Measurements from ENCODE around the gene PLD2.

Gene PLD2

DNA sequence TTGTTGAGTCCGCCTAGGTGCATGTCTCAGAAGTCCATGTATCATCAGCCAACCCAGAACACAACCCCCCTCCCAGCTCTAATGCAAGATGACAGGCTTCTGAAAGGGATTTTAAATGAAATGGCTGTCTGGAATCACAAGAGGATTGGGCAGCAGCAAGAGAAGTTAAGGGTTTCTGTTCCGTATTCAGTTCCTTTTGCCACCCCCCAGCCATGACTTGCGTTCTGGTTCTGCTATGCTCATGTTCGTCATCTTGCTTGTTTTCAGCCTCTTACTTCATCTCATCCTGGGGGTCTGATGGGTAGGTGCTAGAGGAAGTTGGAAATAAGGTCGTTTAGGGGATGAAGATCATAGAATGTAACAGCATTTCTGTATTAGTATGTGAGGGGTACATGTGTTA is 38.2 kb downstream of the PLD2 start:
- Histone ChIP-seq H3K9me3 (ENCODE audit: control insufficient read depth, insufficient read depth, low read depth, low read length) (no peaks in the 10 kb centered on the region), H3K4me3 (ENCODE audit: low read depth, low read length) (no peak overlapping the region), H3K4me1 (ENCODE audit: control insufficient read depth, insufficient read depth, low read length) (peaks cover 2% of the 10 kb centered on the region; the same call in 1 of the 2 replicates), H3K36me3 (ENCODE audit: control insufficient read depth in 2 of 2, insufficient read depth in 1 of 2, low read length in 2 of 2) (peaks cover 0 to 3% of the 10 kb centered on the region in 2 experiments; a peak in 1 of 3 replicates), H3K27ac (ENCODE audit: extremely low read depth, low read depth, low read length) (no peak overlapping the region)
- 0 out of 2 replicates have a peak, but pooled peaks have one; percentile 26 for TF ChIP-seq ZNF600 (tag by site-specific recombination; IDR thresholded peaks at IDR 0.05)
- no peak for TF ChIP-seq MEIS1 (CRISPR knock-in tag; IDR thresholded peaks at IDR 0.05; ENCODE audit: borderline replicate concordance)
- TF ChIP-seq, protein P1, sequence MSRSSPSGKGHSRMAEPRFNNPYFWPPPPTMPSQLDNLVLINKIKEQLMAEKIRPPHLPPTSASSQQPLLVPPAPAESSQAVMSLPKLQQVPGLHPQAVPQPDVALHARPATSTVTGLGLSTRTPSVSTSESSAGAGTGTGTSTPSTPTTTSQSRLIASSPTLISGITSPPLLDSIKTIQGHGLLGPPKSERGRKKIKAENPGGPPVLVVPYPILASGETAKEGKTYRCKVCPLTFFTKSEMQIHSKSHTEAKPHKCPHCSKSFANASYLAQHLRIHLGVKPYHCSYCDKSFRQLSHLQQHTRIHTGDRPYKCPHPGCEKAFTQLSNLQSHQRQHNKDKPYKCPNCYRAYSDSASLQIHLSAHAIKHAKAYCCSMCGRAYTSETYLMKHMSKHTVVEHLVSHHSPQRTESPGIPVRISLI (tag by site-specific recombination; IDR thresholded peaks at IDR 0.05), result no peak
- TF ChIP-seq SETDB1 (IDR thresholded peaks at IDR 0.05; ENCODE audit: insufficient read length, low read length), result no peak
- no peak for TF ChIP-seq HOXA7 (CRISPR knock-in tag; IDR thresholded peaks at IDR 0.05; ENCODE audit: borderline replicate concordance)
- POLR2A ChIA-PET, result no interaction called here
- CTCF ChIA-PET, result interaction anchor here (1.1 kb wide), 1 partner anchor 13 kb away, joined by 3 read pairs; no protein-coding TSS in a partner anchor

- H3K27ac ChIP-seq (ENCODE audit: extremely low read depth, low read depth, low read length), result no peak overlapping the region
- ChIA-PET CTCF (interaction anchor here (0.5 to 0.9 kb wide), 2 partner anchors 57 to 64 kb away, joined by 3 to 6 read pairs; no protein-coding TSS in a partner anchor), POLR2A (interaction anchor here (1.1 kb wide), 1 partner anchor 9 kb away, joined by 3 read pairs; no protein-coding TSS in a partner anchor)
- H3K9me3 ChIP-seq (ENCODE audit: control insufficient read depth, insufficient read depth, low read depth, low read length), result no peaks in the 10 kb centered on the region
- H3K4me3 ChIP-seq (ENCODE audit: low read depth, low read length), result no peak overlapping the region
- TF ChIP-seq ZNF132 (tag by site-specific recombination; IDR thresholded peaks at IDR 0.05; ENCODE audit: borderline replicate concordance) (no peak), PRDM6 (tag by site-specific recombination; IDR thresholded peaks at IDR 0.05) (no peak), ZNF707 (tag by site-specific recombination; IDR thresholded peaks at IDR 0.05) (no peak), ZNF24 (tag by site-specific recombination; IDR thresholded peaks at IDR 0.05) (peak; percentile 74; the same call in 1 of the 2 replicates), GLI2 (tag by site-specific recombination; IDR thresholded peaks at IDR 0.05; ENCODE audit: borderline replicate concordance, low read depth) (no peak)
- TF ChIP-seq, protein P2, sequence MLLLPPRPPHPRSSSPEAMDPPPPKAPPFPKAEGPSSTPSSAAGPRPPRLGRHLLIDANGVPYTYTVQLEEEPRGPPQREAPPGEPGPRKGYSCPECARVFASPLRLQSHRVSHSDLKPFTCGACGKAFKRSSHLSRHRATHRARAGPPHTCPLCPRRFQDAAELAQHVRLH (tag by site-specific recombination; IDR thresholded peaks at IDR 0.05), result no peak
- H3K4me1 ChIP-seq (ENCODE audit: control insufficient read depth, insufficient read depth, low read length), result no peaks in the 10 kb centered on the region
- peaks cover 0 to 3% of the 10 kb centered on the region in 2 experiments; a peak in 1 of 3 replicates for H3K36me3 ChIP-seq (ENCODE audit: control insufficient read depth in 2 of 2, insufficient read depth in 1 of 2, low read length in 2 of 2)
Observed at GRCh38 chr17:4846635-4847390, 39.9 kb downstream of the PLD2 start.

DNA sequence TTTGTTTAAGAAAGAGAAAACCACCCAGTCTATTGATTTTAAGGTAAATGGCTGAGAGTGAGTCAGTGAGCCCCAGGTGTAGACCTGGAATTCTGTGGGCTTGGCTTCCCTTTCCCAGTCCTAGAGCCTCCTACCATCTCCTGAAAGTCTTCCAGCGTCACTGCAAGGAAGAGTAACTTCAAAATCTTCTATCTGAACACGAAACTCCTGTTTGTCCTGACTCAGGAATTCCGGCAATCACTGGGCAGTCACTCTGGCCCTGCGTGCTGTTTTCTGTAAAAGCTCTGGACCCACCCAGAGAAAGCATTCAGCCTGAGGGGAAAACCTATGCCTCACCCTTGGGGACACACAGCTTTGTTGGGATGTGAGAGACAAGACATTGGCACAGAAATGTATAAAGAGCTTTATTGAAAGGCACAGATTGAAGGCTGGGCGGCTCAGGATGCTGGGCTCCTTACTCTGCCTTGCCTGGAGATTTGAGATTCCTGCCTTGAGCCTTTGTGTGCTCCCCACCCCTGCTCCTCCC is 42.1 kb downstream of the PLD2 start:
- Histone ChIP-seq H3K27ac (ENCODE audit: extremely low read depth, low read depth, low read length) (no peak overlapping the region), H3K4me1 (ENCODE audit: control insufficient read depth, insufficient read depth, low read length) (peaks cover 4% of the 10 kb centered on the region; the same call in 1 of the 2 replicates), H3K4me3 (ENCODE audit: low read depth, low read length) (no peak overlapping the region), H3K36me3 (ENCODE audit: control insufficient read depth in 2 of 2, insufficient read depth in 1 of 2, low read length in 2 of 2) (peaks cover 0 to 3% of the 10 kb centered on the region in 2 experiments; a peak in 1 of 3 replicates), H3K9me3 (ENCODE audit: control insufficient read depth, insufficient read depth, low read depth, low read length) (no peaks in the 10 kb centered on the region)
- ChIA-PET POLR2A (no interaction called here), CTCF (interaction anchor here (0.8 to 0.9 kb wide), 2 partner anchors 9 to 214 kb away, joined by 3 read pairs; no protein-coding TSS in a partner anchor)
- TF ChIP-seq, protein P3, sequence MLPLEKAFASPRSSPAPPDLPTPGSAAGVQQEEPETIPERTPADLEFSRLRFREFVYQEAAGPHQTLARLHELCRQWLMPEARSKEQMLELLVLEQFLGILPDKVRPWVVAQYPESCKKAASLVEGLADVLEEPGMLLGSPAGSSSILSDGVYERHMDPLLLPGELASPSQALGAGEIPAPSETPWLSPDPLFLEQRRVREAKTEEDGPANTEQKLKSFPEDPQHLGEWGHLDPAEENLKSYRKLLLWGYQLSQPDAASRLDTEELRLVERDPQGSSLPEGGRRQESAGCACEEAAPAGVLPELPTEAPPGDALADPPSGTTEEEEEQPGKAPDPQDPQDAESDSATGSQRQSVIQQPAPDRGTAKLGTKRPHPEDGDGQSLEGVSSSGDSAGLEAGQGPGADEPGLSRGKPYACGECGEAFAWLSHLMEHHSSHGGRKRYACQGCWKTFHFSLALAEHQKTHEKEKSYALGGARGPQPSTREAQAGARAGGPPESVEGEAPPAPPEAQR (tag by site-specific recombination; IDR thresholded peaks at IDR 0.05), result no peak
- no peak for TF ChIP-seq EGR2 (tag by site-specific recombination; IDR thresholded peaks at IDR 0.05; ENCODE audit: low read depth)
- TF ChIP-seq ZNF561 (tag by site-specific recombination; IDR thresholded peaks at IDR 0.05; ENCODE audit: borderline replicate concordance), result no peak
- TF ChIP-seq, protein P4, sequence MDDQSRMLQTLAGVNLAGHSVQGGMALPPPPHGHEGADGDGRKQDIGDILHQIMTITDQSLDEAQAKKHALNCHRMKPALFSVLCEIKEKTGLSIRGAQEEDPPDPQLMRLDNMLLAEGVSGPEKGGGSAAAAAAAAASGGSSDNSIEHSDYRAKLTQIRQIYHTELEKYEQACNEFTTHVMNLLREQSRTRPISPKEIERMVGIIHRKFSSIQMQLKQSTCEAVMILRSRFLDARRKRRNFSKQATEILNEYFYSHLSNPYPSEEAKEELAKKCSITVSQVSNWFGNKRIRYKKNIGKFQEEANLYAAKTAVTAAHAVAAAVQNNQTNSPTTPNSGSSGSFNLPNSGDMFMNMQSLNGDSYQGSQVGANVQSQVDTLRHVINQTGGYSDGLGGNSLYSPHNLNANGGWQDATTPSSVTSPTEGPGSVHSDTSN (CRISPR knock-in tag; IDR thresholded peaks at IDR 0.05), result no peak
- no peak for TF ChIP-seq ZNF398 (tag by site-specific recombination; IDR thresholded peaks at IDR 0.05)
- no peak for TF ChIP-seq ZNF132 (tag by site-specific recombination; IDR thresholded peaks at IDR 0.05; ENCODE audit: borderline replicate concordance)
- no peak for TF ChIP-seq ZFP37 (tag by site-specific recombination; IDR thresholded peaks at IDR 0.05)
- TF ChIP-seq PATZ1 (tag by site-specific recombination; IDR thresholded peaks at IDR 0.05), result no peak

Measured in HEK293 (cell line).